GM06990 (cell line): ENCODE results near the gene KATNB1.

Source experiments
- DNase-seq: peaks from one replicate; pipeline ENCODE4 v3.0.0-alpha.2; 2011; ENCODE audit not compliant: insufficient read length; ENCODE audit errors: extremely low read depth
- H3K27me3 ChIP-seq: replicated peaks from 2 replicates; pipeline ENCODE4 v1.6.0; 2011; ENCODE audit warnings: low read length; ENCODE audit not compliant: control insufficient read depth, insufficient read depth
- H3K36me3 ChIP-seq: 2 replicates; pipeline ENCODE4 v1.5.1; 2011; ENCODE audit warnings: low read length; ENCODE audit not compliant: control insufficient read depth, insufficient read depth
- H3K4me3 ChIP-seq: replicated peaks from 2 replicates; pipeline ENCODE4 v1.5.1; 2011; ENCODE audit warnings: low read depth, mild to moderate bottlenecking, control low read depth, low read length
- CTCF ChIP-seq: IDR thresholded peaks from 2 replicates; pipeline ENCODE4 v1.5.1; 2011; ENCODE audit warnings: low read length, control low read depth, mild to moderate bottlenecking, inconsistent platforms; ENCODE audit not compliant: insufficient read depth, poor library complexity, severe bottlenecking

Gene KATNB1

GRCh38 chr16:57740423-57741071 is 5.0 kb downstream of the KATNB1 start:
- no peaks in the 10 kb centered on the region for H3K27me3 ChIP-seq
- no peak for DNase-seq
- H3K36me3 ChIP-seq: peaks cover 1% of the 10 kb centered on the region
- no peak for TF ChIP-seq CTCF
- no peak overlapping the region for H3K4me3 ChIP-seq

GRCh38 chr16:57741660-57742191 is 6.2 kb downstream of the KATNB1 start:
- peaks cover 1% of the 10 kb centered on the region for H3K36me3 ChIP-seq
- no peaks in the 10 kb centered on the region for H3K27me3 ChIP-seq
- DNase-seq: no peak
- H3K4me3 ChIP-seq: no peak overlapping the region
- no peak for TF ChIP-seq CTCF

- Histone ChIP-seq H3K36me3 (peaks cover 2% of the 10 kb centered on the region), H3K4me3 (no peak overlapping the region), H3K27me3 (no peaks in the 10 kb centered on the region)
- DNase-seq: no peak
- no peak for TF ChIP-seq CTCF
Measured at GRCh38 chr16:57742543-57742942, 7.0 kb downstream of the KATNB1 start.

- no peak for TF ChIP-seq CTCF
- no peak overlapping the region for H3K4me3 ChIP-seq
- no peak for DNase-seq
- peaks cover 3% of the 10 kb centered on the region for H3K36me3 ChIP-seq
- no peaks in the 10 kb centered on the region for H3K27me3 ChIP-seq
Measured at GRCh38 chr16:57743458-57743857, 7.9 kb downstream of the KATNB1 start.

GRCh38 chr16:57743886-57744641 is 8.5 kb downstream of the KATNB1 start:
- Histone ChIP-seq H3K27me3 (no peaks in the 10 kb centered on the region), H3K4me3 (no peak overlapping the region), H3K36me3 (peaks cover 2% of the 10 kb centered on the region)
- no peak for DNase-seq
- no peak for TF ChIP-seq CTCF
